ENCODE data around the gene PIK3R3.

DNA sequence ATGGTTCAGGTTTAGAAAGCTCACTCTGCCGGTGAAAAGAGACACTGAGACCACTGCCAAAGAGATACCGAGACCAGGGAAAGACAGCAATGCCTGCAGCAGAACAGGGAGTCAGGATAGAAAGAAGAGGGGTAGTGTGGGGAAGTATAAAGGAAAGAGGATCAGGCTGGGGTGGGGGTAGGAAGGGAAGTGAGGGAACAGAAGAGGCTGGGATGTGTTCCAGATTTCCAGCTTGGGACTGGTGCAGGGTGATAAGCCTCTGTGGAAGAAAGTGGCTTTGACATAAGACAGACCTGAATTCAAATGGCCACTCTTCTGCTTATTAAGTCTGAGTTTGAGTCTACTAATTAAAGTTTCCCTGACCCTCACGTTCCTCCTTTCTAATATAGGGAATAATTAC is 105.9 kb downstream of the PIK3R3 start:
- TF ChIP-seq POLR2AphosphoS5 (IDR thresholded peaks at IDR 0.05), result no peak
- TF ChIP-seq, protein P1, sequence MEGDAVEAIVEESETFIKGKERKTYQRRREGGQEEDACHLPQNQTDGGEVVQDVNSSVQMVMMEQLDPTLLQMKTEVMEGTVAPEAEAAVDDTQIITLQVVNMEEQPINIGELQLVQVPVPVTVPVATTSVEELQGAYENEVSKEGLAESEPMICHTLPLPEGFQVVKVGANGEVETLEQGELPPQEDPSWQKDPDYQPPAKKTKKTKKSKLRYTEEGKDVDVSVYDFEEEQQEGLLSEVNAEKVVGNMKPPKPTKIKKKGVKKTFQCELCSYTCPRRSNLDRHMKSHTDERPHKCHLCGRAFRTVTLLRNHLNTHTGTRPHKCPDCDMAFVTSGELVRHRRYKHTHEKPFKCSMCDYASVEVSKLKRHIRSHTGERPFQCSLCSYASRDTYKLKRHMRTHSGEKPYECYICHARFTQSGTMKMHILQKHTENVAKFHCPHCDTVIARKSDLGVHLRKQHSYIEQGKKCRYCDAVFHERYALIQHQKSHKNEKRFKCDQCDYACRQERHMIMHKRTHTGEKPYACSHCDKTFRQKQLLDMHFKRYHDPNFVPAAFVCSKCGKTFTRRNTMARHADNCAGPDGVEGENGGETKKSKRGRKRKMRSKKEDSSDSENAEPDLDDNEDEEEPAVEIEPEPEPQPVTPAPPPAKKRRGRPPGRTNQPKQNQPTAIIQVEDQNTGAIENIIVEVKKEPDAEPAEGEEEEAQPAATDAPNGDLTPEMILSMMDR (IDR thresholded peaks at IDR 0.05), result no peak
- no peak for TF ChIP-seq POLR2A (IDR thresholded peaks at IDR 0.05)
